CD1c-positive myeloid dendritic cell (primary cell): Measurements from ENCODE around the gene RAD51B.
A peak's percentile ranks its signal among the peaks of the same experiment; 100 is the strongest.

Experiments used
- DNase-seq: peaks from one replicate; pipeline ENCODE4 v3.0.0-alpha.2; 2016; ENCODE audit errors: extremely low spot score

Gene RAD51B

DNA sequence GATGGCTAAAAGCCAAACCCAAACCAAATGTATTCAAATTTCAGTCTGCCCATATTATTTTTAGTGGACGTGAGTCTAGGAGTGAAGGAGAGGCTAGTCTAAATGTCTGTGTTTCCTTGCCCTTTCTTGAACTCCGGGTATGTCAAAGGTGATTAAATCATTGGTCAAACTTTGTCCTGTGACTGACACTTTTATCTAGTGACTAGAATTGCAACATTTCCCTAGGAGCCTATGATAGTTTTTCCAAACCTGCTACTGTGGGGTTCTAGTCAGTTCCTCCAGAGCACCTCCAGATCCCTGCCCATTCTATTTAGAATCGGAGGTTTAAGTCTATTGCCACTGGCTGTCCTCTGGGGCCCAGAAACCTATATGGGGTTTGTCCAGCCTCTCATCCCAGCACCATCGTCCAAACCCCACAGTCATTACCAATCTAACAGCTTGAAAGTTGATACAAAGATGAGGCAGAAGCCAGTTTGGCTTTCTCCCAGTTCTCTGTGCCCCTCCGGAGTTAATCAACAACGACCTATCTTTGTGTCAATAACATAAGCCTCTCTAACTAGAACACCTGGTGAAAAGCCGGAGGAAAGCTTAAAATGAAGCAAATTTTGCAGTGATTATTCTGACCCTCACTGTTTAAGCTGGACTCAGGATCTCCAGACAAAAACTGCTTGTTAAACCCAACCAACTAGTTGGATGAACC, 666.6 kb downstream of the RAD51B start:
- DNase-seq, result no peak

DNA sequence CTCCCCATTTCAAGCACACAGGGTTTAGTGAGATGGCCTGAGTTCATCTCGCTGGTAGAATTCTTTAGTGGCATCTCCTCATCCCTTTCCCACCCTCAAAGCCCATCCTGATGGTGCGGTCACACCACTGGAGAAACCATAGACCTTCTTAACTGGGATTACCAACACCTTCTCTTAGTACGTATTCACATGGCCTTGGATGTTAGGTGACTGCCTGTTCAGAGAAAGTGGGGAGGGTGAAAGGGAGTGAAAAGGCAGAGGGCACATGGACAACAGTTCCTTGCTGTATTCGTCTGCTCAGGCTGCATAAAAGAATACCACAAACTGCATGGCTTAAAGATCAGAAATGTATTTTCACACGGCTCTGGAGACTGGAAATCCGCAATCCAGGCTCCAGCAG, 667.2 kb downstream of the RAD51B start:
- no peak for DNase-seq

DNA sequence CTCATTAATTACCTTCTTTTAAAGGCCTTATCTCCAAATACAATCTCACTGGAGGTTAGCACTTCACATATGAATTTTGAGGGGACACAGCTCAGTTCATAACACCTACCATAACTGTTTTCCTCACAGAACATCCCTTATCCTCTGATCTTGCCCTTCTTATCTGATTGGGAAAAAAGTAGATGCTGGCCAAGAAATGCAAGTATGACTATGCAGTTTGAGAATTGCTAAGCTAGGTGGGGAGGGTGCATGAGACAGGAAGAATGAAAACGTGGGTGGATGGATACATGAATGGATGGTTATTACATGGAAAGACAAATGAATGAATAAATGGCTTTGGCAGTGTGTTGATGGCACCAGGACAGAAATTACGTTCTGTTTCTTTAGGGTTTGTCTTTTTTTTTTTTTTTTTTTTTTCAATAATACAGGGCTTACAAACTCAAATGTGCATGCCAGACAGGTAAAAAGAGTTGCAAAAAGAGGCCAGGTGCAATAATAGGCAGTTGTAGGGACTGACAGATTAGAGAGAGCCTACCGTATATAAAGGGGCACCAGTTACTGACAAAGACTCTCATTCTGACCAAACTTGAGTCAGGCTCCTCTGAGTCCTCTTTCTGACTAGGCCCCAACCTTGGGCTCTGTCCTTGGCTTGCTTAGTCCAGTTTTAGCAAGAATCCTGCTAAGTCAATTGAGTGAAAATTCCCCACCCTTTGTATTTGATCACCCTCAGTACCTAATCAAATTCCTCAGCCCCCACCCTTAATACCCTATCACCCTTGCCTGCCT, 668.4 kb downstream of the RAD51B start:
- no peak for DNase-seq

DNA sequence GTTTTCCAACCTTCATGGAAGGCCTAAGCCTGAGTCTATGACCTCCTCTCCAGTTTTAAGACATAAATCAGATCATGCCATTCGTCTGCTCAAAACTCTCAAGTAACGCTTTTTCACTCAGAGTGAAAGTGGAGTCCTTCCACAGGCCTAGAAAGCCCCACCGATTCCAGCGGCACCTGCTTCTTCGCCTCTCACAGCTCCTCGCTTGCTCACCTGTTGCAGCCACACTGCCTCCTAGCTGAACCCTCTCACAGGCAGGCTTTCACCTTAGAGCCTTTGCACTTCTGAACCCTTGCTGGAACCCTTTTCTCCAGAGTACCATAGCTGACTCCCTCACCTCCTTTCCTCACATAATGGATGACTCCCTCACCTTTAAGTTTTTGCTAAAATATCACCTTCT, 672.2 kb downstream of the RAD51B start:
- no peak for DNase-seq

DNA sequence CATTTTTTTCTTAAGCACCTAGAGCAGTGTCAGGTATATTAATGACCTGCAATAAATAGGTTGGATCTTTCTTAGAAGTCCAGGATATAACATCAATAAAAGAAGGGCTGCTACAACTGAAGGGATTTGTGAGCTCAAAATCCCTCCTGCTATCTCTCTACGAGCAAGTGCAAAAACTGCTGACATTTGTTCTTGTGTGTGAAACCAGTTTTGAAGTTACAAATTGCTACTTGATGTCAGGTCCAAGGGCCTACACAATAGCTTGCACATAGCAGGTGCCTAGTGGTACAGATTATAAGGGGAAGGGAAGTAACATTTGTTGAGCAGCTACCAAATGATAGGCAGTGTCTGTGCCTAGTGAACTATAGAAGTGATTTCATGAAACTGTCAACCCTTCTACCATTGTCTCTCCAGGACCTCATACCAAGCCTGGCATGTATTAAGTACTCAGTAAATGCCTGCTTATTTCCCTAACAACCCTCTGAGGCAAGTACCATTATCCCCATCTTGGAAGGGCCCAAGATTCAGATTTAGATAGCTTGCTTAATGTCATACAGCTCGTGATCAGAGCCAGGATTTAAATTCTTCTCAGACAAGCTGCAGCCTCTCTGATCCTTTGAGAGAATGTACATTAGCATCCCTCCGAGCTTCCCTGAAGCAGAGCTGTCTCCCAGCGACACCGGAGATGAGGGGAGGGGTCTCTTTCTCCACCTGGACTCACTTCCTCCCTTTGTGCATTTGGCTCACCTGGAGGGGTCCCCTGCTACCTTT, 673.0 kb downstream of the RAD51B start:
- no peak for DNase-seq

DNA sequence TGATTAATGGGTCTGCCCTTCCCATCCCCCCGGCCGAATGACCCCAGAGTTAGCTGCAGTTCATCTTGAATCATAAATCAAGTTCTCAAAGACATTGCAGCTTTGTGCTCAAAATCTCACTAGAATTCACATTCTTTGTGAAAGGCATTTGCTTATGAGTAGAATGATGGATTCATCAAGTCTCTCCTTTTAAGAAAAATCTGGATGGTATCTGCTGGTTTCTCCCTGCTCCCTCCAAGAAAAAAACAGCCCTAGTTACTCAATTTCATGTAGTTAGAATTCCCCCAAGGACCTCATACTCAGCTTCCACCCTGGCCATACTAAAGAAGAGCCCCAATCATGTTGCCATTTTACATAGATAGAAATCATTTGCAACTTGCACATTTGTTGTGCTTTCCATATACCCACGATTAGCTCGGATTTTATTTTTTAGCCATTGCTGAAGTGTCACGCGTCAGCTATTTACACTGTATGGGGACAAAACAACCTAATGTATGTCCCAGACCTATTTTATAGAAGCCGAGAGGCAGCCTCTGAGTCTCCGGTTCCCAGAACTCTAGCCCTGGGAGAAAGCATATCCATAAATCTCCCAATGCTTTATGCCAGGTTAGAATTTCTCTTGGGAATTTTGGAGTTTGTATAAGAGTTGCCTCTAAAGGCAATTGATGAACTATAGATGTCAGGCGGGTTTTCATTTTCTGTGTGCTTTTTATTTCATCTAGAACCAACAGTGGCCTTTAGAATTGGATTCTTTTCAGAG, 673.8 kb downstream of the RAD51B start:
- DNase-seq, result no peak

DNA sequence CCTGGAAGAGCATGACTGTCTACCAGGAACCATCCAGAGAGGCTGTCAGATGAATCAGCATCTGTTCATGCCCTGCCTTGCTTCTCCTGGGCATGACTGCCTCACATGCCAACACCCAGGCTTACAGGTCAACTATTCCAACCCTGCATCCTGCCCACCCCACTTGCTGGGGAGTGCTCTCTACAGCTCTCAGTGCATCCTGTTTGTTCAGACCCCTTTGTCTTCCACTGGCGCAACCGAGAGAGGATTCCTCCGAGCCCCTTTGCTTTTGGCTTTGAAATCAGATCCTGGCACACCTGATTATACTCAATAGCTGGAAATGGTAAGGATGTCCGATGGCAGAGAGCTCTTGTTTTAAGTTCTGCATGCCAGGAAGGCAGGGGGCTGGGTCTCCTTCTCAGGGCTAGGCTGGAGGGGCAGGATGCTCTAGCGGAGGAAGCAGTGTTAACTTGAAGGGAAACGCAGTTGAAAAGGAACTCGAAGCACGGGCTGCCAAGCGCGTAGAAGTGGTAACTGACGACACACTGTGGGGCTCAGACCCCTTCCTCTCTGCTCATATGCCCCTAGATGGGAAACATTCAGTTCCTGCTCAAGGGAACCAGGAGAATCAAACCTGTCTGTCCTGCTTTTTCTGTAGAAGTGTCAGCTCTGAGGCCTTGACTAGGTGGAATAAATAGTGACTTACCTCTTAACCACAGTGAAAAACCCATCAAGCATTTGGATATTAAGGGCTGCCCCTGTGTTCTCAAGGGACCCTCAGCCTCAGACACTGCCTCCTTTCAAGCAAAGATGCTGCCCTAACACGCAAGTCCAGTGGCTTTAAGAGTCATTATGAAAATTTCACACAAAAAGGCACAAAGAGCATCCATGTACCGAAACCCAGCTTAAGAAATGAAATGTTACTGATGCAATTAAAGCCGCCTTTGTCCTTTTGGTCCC, 675.8 kb downstream of the RAD51B start:
- no peak for DNase-seq

DNA sequence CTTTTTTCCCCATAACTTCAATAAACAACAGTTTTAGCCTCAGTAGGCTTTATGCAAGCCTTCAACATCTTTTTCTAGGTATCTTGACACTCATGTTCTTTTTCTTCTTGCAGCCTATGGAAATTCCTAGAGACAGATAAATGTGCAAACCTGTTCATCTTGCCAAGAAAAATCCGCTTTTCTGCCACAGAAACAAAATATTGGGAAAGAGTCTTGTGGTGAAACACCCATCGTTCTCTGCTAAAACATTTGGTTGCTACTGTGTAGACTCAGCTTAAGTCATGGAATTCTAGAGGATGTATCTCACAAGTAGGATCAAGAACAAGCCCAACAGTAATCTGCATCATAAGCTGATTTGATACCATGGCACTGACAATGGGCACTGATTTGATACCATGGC, 677.4 kb downstream of the RAD51B start:
- no peak for DNase-seq

DNA sequence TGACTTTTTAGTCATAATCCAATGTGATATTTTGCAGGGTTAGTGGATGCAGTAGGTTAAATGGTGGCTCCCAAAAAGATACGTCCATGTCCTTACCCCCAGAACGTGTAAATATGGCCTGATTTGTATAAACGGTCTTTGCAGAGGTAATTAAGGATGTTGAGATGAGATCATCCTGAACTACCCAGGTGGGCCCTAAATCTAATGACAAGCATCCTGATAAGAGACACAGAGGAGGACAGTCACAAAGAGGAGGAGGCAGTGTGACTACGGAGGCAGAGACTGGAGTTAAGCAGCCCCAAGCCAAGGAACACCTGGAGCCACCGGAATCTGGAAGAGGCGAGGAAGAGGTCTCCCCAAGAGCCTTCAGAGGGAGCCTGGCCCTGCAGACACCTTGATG, 679.9 kb downstream of the RAD51B start:
- no peak for DNase-seq

DNA sequence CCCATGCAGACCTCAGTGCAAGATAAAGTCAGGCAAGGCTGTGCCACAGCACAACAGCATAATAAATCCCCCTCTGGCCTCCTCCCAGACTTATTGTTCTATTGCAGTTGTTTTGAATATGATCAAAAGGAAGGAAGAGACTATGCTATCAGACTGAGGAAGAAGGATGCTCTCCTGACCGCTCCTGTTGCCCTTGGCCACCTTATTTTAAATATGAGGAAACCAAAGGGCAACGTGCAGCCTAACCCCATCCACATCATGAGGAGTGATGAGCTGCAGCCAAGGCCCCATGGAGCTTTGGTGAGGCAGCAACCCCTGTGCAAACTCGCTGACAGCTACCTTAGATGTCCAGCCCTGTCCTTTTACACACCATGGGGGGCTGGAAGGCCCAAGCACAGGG, 681.6 kb downstream of the RAD51B start:
- no peak for DNase-seq

DNA sequence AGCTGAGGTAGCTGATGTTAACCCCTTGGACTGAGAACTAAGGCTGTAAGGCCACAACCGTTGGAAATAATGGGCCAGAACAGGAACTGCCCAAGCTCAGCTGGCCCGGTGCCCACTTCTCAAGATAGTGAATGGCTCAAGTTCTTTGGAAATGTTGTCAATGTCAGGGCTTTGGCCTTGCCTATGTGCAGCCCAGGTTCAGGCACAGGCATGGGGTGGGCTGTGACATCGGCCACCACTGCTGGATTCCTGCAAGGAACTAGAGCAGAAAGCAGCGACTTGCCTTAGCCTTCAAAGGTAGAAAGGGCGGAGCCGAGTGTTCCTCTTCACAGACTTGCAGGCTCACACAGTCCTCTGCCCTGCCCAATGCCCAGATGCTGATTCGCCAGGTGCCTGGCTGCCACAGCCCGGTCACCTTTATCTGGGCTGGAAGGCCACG, 682.1 kb downstream of the RAD51B start:
- peak; percentile 54 for DNase-seq

DNA sequence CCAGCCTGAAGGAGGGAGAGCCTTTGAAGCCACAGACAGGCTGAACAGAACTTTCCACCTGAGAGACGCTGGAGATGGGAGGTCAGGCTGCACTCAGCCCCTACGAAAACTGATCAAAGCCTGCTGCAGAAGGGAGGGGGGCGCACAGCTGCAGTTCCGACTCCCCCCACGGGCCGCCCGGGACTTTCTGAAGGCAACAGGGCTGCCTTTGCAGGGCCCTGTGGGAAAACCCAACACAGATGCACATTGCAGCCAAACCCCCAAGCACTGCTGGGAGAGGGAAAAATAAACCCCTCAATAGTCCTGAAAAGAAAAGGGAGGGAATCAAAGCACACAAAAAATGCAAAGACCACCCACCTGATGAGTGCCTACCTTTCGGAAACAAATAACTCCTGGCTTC, 682.7 kb downstream of the RAD51B start:
- DNase-seq, result no peak

DNA sequence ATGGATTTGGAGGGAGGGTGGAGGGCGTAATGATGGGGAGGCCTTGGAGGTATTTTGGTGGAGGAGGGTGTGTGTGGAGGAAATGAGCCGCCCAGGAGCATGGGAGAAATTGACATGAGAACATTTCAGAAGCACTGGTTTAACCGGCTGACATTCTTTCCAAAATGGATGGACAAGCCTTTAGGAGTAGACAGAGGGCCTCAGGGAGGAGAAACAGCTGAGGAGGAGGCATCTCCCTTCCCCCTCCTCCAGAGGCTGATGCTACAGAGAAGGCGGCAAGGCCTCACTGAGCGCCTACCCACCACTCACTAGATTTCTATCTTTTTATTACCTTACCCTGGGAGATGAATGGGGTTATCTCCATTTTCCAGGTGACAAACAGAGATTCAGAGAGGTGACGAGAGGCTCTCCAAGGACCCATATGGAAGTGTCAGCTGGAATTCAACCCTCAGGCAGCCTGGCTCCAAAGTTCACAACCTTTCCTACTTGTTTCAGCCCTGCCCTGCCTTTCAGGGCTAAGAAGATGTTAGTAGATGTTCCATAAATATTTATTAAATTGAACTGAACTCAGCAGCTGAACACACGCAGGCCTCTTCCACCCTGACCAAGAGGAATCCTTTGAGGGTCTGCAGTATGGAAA, 683.7 kb downstream of the RAD51B start:
- DNase-seq, result no peak

DNA sequence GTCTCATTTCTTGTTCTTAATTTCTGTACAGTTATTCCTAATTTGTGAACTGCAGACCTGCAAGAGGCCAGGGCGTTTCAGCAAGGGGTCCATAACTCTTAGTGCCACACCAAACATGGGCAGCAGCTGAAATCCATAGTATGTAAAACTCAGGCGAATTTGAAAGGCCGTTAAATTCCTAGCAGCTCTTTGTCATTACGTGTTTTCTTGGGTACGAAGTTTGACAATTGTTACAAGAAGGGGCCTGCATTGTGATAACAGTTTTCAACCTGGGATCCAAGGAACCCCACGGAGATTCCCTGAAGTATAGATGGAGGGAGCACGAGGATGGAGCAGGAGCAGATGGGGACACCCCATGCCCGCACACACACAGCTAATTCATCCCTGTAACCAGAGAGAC, 685.3 kb downstream of the RAD51B start:
- DNase-seq, result no peak

DNA sequence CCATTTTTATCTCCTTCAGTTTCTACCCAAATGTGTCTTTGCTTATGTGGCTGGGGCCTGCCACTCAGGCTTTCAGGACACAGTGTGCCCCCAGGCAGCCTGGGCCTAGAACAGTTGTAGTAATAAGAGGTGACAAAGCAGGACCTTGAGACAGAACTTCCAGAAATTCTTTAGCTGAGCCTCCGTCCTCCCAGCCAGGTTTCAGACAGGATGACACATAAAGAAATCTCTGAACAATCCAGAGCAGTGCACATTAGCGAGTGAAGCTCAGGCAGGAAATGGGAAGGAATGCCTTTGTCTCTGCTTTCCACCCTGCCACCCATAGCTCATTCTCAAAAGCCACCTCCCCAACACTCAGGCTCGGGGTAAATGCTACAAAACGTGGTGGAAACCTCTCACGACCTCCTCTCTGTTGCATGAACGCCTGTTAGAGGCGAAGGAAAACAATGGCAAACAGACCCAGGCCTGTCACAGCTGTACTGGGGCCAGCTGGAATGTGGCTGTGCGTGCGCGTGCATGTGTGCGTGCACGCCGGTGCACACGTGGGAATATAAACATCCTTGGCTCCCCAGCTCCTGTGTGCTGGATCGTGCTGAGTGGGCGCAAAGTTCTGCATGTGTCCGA, 686.6 kb downstream of the RAD51B start:
- DNase-seq, result no peak

DNA sequence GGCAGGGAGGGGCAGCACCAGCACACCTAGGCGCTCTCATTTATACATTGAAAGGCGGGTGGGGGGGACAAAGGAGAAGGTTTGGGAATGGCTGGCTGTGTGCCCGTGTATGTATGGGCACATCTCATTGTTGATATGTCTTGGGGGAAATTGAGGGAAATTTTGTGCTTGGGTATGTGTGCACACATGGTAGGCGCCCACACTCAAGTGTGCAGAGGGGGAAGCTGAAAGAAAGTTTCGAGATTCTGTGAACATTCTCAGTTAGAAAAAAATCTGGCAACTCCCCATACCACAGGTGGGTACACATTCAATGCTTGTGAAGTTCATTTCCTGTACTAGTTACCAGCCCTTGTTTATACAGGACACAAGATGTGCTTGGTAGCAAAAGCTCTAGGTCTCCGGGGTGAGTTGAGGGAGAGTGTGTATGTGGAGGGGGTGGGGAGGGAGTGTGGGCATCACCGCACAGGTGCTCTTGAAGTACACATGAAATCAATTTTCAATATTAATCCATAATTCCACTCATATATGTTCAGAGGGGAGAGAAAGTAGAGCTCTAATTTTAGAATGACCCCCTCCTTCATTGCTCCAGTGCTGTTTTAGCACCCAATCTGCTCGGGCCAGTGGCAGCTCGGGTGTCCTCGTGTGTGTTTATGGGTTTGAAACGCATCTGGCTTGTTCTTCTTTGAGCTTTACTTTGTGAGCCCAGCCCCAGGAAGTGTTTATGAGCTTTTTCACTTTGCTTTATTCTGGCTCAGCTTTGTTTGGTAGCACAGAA, 687.3 kb downstream of the RAD51B start:
- DNase-seq, result peak; percentile 25

DNA sequence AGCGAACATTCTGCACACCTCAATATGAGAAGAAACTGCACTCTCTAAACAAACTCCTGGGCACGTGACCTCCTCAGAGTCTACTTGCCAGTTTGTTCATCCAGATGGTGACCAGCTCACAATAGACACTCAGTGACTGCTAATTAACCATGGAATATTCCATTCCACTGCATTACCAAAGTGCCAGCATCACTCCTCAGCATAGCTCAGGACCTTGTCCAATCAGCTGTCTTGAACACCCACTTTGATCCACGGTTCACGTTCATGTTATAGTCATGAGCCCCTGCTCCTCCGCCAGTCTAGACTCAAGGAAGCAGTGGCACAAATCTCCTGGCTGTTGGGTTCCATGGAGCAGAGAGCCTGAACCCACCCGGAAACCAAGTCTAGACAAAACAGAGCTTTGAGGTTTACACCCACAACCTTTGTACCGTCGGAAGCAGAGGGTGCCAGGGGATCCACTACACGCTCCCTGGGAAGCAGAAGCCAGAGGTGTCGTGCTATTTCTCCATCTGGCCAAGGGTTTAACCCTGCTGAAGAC, 688.0 kb downstream of the RAD51B start:
- no peak for DNase-seq

DNA sequence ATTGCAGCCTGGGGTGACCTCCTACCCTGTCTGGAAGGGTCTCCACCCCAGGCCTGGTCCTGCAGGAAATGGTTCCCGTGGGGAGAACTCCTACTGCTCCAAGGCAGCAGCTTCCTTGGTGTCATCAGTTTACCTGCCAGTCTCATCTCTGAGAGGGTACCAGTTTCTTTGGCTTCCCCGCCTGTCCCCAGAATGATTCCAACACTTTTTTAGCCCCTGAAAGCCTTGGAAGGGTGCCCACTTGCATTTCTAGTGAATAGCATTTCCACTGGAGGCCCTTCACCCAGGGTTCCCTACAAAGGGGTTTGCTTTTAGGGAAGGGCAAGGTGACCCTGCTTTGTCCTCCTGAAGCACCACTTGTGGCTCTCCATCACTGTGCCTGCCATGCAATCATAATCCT, 689.0 kb downstream of the RAD51B start:
- DNase-seq, result no peak
